ENCODE measurements around the gene RFX5. TPM values are rescaled to one million over a fixed set of nuclear protein-coding genes. Genes with fewer than 3 reads are reported as not detected.

RFX5 gene
- total RNA-seq, 1 donor from 2014 or later = 68.9 TPM

GRCh38 chr1:151309811-151310323 is 37.2 kb downstream of the RFX5 start:
- Mint-ChIP-seq H3K36me3 (ENCODE audit: low read depth) (peaks cover 80% of the 10 kb centered on the region), H3K27ac (peak overlapping the region; percentile 40), H3K27me3 (ENCODE audit: low read depth) (no peaks in the 10 kb centered on the region), H3K4me1 (ENCODE audit: low read depth) (peaks cover 21% of the 10 kb centered on the region), H3K9me3 (no peaks in the 10 kb centered on the region), H3K4me3 (ENCODE audit: low read depth) (no peak overlapping the region)
- DNase-seq (ENCODE audit: low spot score) = no peak
- intact Hi-C loops (cut with micrococcal nuclease) = loop anchor here (2.0 kb wide), 1 partner anchor 37 kb away; the partner anchor contains the start of gene RFX5

- H3K36me3 Mint-ChIP-seq (ENCODE audit: low read depth) = peaks cover 81% of the 10 kb centered on the region
- no peaks in the 10 kb centered on the region for H3K4me1 Mint-ChIP-seq (ENCODE audit: low read depth)
- DNase-seq (ENCODE audit: low spot score) = no peak
- no peak overlapping the region for H3K4me3 Mint-ChIP-seq (ENCODE audit: low read depth)
- no peaks in the 10 kb centered on the region for H3K27me3 Mint-ChIP-seq (ENCODE audit: low read depth)
- peak overlapping the region; percentile 38 for H3K27ac Mint-ChIP-seq
- no peaks in the 10 kb centered on the region for H3K9me3 Mint-ChIP-seq
- intact Hi-C loops (cut with micrococcal nuclease) = no loop called here
Measured at GRCh38 chr1:151294742-151295462, 52.1 kb downstream of the RFX5 start.

GRCh38 chr1:151293093-151293492 is 54.0 kb downstream of the RFX5 start:
- H3K4me1 Mint-ChIP-seq (ENCODE audit: low read depth) = peaks cover 6% of the 10 kb centered on the region
- intact Hi-C loops (cut with micrococcal nuclease) = no loop called here
- peaks cover 80% of the 10 kb centered on the region for H3K36me3 Mint-ChIP-seq (ENCODE audit: low read depth)
- no peaks in the 10 kb centered on the region for H3K9me3 Mint-ChIP-seq
- no peak for DNase-seq (ENCODE audit: low spot score)
- no peaks in the 10 kb centered on the region for H3K27me3 Mint-ChIP-seq (ENCODE audit: low read depth)
- H3K27ac Mint-ChIP-seq = no peak overlapping the region
- H3K4me3 Mint-ChIP-seq (ENCODE audit: low read depth) = no peak overlapping the region

GRCh38 chr1:151292207-151293030 is 54.6 kb downstream of the RFX5 start:
- intact Hi-C loops (cut with micrococcal nuclease) = no loop called here
- Mint-ChIP-seq H3K36me3 (ENCODE audit: low read depth) (peaks cover 76% of the 10 kb centered on the region), H3K4me3 (ENCODE audit: low read depth) (no peak overlapping the region), H3K27ac (no peak overlapping the region), H3K9me3 (no peaks in the 10 kb centered on the region), H3K4me1 (ENCODE audit: low read depth) (peaks cover 6% of the 10 kb centered on the region), H3K27me3 (ENCODE audit: low read depth) (no peaks in the 10 kb centered on the region)
- no peak for DNase-seq (ENCODE audit: low spot score)

GRCh38 chr1:151290709-151291303 is 56.2 kb downstream of the RFX5 start:
- H3K36me3 Mint-ChIP-seq (ENCODE audit: low read depth) = peaks cover 79% of the 10 kb centered on the region

More at GRCh38 chr1:151290709-151291303, 56.2 kb downstream of the RFX5 start:
- H3K4me1 Mint-ChIP-seq (ENCODE audit: low read depth) = peaks cover 6% of the 10 kb centered on the region
- intact Hi-C loops (cut with micrococcal nuclease) = no loop called here
- DNase-seq (ENCODE audit: low spot score) = no peak
- H3K27ac Mint-ChIP-seq = no peak overlapping the region
- H3K9me3 Mint-ChIP-seq = no peaks in the 10 kb centered on the region
- H3K27me3 Mint-ChIP-seq (ENCODE audit: low read depth) = no peaks in the 10 kb centered on the region
- H3K4me3 Mint-ChIP-seq (ENCODE audit: low read depth) = no peak overlapping the region

Other genes starting within 250 kb of the RFX5 start
- 1.7 and 2.0 TPM in 2 replicates for gene SEMA6C, start 200.6 kb downstream of the RFX5 start, total RNA-seq
- gene TNFAIP8L2, start 190.6 kb downstream of the RFX5 start, total RNA-seq = 24.3 and 28.7 TPM in 2 replicates
- 3.6 and 4.9 TPM in 2 replicates for gene LYSMD1, start 181.3 kb downstream of the RFX5 start, total RNA-seq
- 82.4 and 89.1 TPM in 2 replicates for gene SCNM1, start 181.1 kb downstream of the RFX5 start, total RNA-seq
- 1.0 TPM in 1 of 2 replicates, not detected in the other for gene TMOD4, start 171.3 kb downstream of the RFX5 start, total RNA-seq
- gene VPS72, start 157.1 kb downstream of the RFX5 start, total RNA-seq = 80.7 and 84.5 TPM in 2 replicates
- 82.2 and 83.9 TPM in 2 replicates for gene PIP5K1A, start 148.7 kb downstream of the RFX5 start, total RNA-seq
- gene PSMD4, start 92.5 kb downstream of the RFX5 start, total RNA-seq = 271 and 280 TPM in 2 replicates
- 25.0 and 25.3 TPM in 2 replicates for gene ZNF687, start 65.0 kb downstream of the RFX5 start, total RNA-seq
- 53.6 and 57.3 TPM in 2 replicates for gene PI4KB, start 19.8 kb downstream of the RFX5 start, total RNA-seq
- not detected in 2 replicates for gene SELENBP1, start 25.5 kb upstream of the RFX5 start, total RNA-seq
- gene PSMB4, start 52.3 kb upstream of the RFX5 start, total RNA-seq = 443 and 458 TPM in 2 replicates
- 89.1 and 93.7 TPM in 2 replicates for gene POGZ, start 112.2 kb upstream of the RFX5 start, total RNA-seq
- gene CGN, start 164.1 kb upstream of the RFX5 start, total RNA-seq = 0.34 and 0.50 TPM in 2 replicates
- 2.6 TPM in 2 replicates for gene TUFT1, start 193.1 kb upstream of the RFX5 start, total RNA-seq